ENCODE measurements around the gene GRB10.

DNA sequence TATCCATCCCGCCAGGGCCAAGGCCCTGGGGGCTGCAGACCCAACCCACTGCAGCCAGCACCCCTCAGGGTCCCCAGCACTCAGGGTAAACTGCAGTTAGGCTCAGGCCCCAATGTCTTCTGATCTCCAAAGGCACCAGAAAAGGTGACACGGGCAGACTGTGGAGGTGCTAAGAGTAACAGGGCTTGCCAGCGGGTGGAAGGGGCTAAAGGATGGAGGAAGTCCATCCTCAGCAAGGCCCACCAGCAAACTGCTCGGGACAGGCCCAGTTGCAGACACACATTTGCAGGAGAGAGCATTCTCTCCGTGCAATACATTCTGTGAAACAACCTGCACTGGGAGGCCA, 121.9 kb downstream of the GRB10 start:
- TF ChIP-seq, protein P1, sequence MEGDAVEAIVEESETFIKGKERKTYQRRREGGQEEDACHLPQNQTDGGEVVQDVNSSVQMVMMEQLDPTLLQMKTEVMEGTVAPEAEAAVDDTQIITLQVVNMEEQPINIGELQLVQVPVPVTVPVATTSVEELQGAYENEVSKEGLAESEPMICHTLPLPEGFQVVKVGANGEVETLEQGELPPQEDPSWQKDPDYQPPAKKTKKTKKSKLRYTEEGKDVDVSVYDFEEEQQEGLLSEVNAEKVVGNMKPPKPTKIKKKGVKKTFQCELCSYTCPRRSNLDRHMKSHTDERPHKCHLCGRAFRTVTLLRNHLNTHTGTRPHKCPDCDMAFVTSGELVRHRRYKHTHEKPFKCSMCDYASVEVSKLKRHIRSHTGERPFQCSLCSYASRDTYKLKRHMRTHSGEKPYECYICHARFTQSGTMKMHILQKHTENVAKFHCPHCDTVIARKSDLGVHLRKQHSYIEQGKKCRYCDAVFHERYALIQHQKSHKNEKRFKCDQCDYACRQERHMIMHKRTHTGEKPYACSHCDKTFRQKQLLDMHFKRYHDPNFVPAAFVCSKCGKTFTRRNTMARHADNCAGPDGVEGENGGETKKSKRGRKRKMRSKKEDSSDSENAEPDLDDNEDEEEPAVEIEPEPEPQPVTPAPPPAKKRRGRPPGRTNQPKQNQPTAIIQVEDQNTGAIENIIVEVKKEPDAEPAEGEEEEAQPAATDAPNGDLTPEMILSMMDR (IDR thresholded peaks at IDR 0.05), result no peak
- TF ChIP-seq POLR2A (IDR thresholded peaks at IDR 0.05), result no peak
